Hematopoietic multipotent progenitor cell treated with erythropoietin and hydrocortisone succinate and interleukin-3 and kit ligand, for 4 days (in vitro differentiated cells): ENCODE data around the gene LNX2.

Experiments
- DNase-seq: peaks from one replicate; pipeline ENCODE4 v3.0.0-alpha.2; 2015

The LNX2 gene

GRCh38 chr13:27620377-27621115 is at the start of gene LNX2:
TSS of gene LNX2 (minus strand) at chr13:27620529. CDS start at chr13:27581703, 38,826 bp downstream.
- peak; percentile 99 for DNase-seq

GRCh38 chr13:27667946-27668345 is 47.6 kb upstream of the LNX2 start:
- peak; percentile 93 for DNase-seq

GRCh38 chr13:27666951-27667350 is 46.6 kb upstream of the LNX2 start:
- DNase-seq, result peak; percentile 17

- DNase-seq, result no peak
These were observed 45.4 kb upstream of the LNX2 start for GRCh38 chr13:27665761-27666160.

GRCh38 chr13:27665333-27665732 is 45.0 kb upstream of the LNX2 start:
- DNase-seq, result peak; percentile 13

- DNase-seq, result no peak
These were observed 43.6 kb upstream of the LNX2 start for GRCh38 chr13:27663947-27664346.

GRCh38 chr13:27662738-27663470 is 42.6 kb upstream of the LNX2 start:
- DNase-seq, result no peak

- no peak for DNase-seq
These were observed 40.7 kb upstream of the LNX2 start for GRCh38 chr13:27661017-27661416.

- DNase-seq, result no peak
These were observed 40.2 kb upstream of the LNX2 start for GRCh38 chr13:27660511-27660910.

GRCh38 chr13:27659145-27659865 is 39.0 kb upstream of the LNX2 start:
- no peak for DNase-seq

GRCh38 chr13:27658546-27658945 is 38.2 kb upstream of the LNX2 start:
- no peak for DNase-seq

GRCh38 chr13:27657724-27658123 is 37.4 kb upstream of the LNX2 start:
- no peak for DNase-seq

- no peak for DNase-seq
These were observed 34.5 kb upstream of the LNX2 start for GRCh38 chr13:27654816-27655215.

GRCh38 chr13:27654059-27654458 is 33.7 kb upstream of the LNX2 start:
- DNase-seq, result no peak

- DNase-seq, result no peak
These were observed 30.0 kb upstream of the LNX2 start for GRCh38 chr13:27650312-27650711.

- DNase-seq, result peak; percentile 58
These were observed 24.0 kb upstream of the LNX2 start for GRCh38 chr13:27644302-27644701.

GRCh38 chr13:27643334-27644132 is 23.2 kb upstream of the LNX2 start:
- peak; percentile 40 for DNase-seq

GRCh38 chr13:27641711-27642502 is 21.6 kb upstream of the LNX2 start:
- peak; percentile 64 for DNase-seq

GRCh38 chr13:27639186-27639585 is 18.9 kb upstream of the LNX2 start:
- no peak for DNase-seq

- no peak for DNase-seq
These were observed 18.2 kb upstream of the LNX2 start for GRCh38 chr13:27638521-27638920.

- DNase-seq, result no peak
These were observed 17.7 kb upstream of the LNX2 start for GRCh38 chr13:27638001-27638400.

GRCh38 chr13:27637289-27637626 is 16.9 kb upstream of the LNX2 start:
- DNase-seq, result no peak
